COLO829 (cell line): ENCODE data around the gene TOLLIP.
A peak's percentile ranks its signal among the peaks of the same experiment; 100 is the strongest.

Source experiments
- DNase-seq: peaks from one replicate; pipeline ENCODE4 v3.0.0; 2012; ENCODE audit warnings: low spot score

The TOLLIP gene

DNA sequence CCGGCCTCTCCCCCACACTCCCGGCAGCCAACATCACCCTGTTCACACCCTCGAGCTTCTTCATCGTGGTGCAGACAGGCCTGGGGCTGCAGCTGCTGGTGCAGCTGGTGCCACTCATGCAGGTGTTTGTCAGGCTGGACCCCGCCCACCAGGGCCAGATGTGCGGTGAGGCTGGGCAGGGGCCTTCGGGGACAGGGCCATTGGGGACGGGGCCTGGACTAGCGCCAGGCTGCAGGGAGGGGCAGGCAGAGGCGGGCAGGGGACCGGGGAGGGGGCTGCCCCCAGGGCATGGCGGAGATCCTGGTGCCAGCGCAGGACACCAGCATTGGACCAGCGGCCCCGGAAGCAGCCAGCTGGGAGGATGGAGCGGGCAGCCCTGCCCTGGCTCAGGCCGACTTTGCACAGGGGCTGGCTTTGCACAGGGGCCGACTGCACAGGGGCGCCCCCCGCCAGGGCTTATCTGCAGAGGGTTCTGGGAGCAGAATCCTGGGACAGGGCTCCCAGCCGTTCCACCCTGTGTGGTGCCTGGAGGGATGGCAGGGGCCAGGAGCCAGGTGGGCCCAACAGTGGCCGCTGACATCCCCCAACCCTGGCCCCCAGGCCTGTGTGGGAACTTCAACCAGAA is 77.9 kb downstream of the TOLLIP start:
- DNase-seq, result no peak

DNA sequence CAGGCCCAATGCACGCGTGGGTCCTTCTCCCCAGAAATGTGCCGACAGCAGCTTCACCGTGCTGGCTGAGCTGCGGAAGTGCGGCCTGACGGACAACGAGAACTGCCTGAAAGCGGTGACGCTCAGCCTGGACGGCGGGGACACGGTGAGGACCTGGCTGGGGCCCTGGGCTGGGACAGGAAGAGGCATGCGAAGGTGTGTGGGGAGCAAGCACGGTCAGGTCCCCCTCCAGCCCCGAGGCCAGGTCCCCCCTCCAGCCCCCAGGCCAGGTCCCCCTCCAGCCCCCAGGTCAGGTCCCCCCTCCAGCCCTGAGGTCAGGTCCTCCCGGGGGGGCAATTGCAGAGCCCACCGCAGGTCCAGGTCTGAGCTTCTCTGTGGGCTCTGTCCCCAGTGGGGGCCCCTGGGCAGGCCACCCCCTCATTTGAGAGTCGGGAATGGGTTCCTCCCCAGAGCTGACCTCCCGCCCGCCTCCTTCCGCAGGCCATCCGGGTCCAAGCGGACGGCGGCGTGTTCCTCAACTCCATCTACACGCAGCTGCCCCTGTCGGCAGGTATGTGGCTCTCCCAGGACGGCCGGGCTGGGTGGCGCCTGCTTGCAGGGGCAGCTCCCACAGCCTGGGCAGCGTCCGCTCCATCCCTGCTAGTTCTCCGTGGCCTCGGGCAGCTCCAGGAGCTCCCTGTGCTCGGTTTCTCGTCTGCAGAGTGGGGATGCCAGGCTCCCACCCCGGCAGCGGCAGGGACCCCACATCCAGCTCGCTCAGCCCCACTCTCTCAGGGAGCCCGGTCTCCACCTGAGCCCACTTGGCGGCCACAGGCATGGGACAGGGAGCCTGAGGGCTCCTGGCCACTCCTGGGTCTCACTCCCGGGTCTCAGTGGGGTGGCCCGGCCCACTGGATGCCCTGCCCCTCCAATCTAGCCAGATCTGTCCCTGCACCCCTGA is 78.7 kb downstream of the TOLLIP start:
- no peak for DNase-seq

DNA sequence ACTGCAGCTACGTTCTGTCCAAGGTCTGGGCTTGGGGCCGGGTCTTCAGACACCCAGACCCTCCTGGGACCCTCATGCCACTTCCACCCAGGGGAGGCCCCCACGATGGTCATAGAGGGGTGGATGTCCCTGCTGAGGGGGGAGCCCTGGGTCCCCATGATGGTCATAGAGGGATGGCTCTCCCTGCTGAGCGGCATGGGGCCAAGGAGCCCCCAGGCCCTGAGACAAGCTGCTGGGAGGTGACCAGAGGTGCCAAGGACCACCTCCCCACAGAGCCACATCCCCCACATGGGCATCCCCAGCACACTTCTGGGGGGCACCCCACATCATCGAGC is 79.3 kb downstream of the TOLLIP start:
- DNase-seq, result no peak

DNA sequence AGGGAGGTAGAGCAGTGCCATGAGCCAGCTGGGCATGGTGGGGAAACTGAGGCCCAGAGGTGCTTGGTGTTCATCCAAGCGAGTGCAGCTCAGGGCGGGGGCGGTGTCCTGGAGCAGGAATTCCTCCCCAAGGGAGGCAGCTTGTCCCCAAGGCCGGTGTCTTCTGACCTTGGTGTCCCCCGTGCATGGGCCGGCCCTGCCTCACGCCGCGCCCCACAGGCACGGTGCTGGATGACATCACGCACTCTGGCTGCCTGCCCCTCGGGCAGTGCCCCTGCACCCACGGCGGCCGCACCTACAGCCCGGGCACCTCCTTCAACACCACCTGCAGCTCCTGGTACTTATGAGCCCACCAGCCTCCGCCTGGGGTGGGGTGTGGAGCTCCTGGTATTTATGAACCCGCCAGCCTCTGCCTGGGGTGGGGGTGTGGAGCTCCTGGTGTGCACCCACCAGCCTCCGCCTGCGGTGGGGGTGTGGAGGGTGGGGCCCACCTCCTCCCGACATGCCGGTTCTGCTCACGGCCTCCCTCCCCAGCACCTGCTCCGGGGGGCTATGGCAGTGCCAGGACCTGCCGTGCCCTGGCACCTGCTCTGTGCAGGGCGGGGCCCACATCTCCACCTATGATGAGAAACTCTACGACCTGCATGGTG is 79.8 kb downstream of the TOLLIP start:
- no peak for DNase-seq

DNA sequence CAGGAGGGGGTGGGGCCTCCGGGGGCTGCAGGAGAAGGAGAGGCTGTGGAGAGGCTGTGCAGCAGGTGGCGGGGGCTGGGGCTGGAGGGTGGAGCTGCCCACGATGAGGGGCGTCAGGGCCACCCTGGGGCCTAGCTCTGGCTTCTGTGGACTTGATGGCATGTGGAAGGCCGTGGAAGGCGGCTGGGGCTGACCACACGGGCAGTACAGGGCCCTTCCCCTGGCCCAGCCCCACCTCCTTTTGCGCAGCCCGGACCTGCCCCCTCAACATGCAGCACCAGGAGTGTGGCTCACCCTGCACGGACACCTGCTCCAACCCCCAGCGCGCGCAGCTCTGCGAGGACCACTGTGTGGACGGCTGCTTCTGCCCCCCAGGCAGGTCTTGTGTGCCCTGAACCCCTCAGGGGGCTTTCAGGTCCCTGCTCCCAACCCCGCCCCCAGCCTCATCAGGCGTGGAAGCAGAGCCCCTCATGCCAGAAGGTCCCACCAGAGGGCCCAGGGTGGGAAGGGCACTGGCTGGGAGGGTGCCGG is 80.4 kb downstream of the TOLLIP start:
- DNase-seq, result no peak

DNA sequence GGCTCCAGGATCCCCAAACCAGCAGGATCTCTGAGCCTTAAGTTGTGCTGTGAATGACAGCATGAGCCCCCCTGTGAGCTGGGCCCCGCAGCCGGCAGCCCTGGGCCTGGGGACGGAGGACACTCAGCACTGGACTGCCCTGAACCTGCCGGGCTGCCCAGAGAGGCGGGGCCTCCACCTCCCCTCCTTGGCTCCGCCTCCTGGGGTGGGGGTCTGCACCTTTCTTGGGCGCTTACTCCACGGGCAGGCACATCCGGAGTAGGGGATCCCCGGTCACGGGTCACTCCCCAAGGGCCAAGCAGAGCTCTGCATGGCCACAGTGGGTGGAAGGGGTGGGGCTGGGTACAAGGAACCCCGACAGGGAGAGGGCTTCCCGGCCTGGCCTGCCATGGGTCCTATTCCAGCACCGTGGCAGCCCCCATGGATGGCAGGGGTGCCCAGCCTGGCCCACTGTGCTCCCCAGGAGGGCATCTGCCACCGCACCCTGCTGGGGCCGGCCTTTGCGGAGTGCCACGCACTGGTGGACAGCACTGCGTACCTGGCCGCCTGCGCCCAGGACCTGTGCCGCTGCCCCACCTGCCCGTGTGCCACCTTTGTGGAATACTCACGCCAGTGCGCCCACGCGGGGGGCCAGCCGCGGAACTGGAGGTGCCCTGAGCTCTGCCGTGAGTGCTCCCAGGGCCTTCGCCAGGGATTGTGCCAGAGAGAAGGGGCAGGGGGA is 81.2 kb downstream of the TOLLIP start:
- no peak for DNase-seq

DNA sequence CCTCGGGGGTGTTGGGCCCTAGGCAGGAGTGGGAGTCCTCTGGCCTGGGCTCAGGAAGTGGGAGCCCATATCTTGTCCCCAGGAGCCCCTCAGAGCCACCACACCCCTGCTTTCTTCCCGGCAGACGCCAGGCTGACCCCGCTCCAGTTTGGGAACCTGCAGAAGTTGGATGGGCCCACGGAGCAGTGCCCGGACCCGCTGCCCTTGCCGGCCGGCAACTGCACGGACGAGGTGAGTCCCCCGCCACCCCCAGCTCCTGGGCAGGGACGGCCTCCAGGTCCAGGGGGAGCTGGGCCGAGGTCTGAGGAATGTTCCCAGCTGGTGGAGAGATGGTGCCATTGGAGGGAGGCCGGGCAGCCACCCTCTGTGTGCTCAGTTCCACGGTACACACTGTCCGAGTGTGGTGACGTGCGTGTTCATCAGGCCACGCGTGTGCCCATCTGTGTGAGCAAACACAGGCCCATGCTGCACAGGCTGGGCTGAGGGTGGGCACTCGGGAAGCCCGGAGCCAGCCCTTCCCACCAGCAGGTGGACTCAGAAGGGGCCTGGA is 81.8 kb downstream of the TOLLIP start:
- DNase-seq, result no peak

DNA sequence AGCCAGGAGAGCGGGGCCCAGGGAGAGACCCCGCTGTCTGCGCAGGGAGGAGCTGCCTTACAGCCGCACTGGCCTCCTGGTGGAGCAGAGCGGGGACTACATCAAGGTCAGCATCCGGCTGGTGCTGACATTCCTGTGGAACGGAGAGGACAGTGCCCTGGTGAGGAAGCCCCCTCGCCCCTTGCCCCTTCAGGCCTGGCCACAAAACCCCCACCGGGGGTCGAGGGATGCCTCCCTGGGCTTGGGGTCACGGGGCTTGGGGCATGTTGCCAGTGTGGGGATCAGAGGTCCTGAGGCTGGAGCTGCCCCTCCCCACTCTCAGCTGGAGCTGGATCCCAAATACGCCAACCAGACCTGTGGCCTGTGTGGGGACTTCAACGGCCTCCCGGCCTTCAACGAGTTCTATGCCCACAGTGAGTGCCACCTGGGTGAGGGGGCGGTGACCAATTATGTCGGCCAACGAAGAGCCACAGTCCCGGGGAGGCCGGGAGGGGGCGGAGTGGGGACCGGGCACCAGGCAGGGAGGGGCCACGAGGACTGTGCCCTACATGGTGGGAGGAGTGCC is 82.4 kb downstream of the TOLLIP start:
- no peak for DNase-seq

DNA sequence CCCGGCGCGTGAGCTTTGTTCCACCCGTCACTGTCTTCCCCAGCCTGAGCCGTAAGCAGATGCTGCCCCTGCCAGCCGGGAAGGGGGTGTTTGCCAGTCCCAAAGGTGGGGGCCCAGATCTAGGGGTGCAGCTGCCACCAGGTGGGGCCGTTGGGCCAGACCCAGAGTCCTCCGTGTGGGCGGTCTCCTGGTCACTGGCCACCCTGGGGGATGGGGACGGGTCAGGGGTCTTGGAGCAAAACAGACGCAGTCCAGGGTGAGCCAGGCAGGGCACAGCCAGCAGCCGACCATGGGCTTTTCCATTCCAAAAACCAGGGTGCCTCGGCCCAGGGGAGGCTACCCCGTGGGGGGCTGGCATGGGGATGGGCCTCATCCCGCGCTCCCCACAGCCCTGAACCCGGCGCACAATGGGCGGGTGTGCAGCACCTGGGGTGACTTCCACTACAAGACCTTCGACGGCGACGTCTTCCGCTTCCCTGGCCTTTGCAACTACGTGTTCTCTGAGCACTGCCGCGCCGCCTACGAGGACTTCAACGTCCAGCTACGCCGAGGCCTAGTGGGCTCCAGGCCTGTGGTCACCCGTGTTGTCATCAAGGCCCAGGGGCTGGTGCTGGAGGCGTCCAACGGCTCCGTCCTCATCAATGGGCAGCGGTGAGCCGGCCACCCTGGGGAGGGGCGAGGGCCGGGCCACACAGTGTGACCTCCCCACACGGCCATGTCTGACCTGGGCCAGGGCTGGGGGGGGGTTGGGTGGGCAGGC is 83.0 kb downstream of the TOLLIP start:
- no peak for DNase-seq

DNA sequence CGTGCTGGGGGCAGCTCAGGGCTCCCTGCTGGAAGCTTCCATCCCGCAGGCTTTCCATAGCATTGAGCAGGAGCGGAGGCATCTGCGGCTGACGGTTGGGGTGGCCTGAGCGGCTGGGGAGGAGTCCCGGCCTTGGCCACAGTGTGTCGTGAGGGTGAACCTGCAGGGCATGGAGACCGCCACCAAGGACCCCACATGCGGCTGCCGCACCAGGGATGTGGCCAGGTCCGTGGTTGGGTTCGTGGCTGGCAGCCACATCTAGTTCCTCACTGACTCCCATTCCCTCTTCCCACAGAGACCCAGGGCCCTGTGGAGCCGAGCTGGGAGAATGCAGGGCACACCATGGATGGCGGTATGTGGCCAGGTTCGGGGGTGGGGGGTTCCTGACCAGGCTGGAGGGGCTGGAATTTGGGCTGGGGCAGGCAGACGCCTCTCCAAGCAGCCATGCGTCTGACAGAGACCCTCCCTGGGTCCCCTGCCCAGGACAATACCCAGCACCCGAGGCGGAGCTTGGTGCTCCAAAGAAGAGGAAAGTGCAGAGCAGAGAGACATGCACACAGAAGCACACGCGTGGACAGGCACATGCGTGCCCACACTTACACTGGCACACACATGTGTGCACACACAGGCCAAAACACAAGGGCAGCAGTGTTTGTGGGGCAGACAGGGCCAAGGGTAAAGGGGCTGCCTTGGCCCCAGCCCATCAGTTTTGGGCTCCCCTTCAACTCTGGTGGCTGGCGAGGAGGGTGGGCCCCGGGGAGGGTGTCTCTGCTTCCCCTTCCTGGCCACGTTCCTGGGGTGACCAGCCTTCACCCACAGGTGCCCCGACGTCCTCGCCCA is 83.8 kb downstream of the TOLLIP start:
- DNase-seq, result no peak

DNA sequence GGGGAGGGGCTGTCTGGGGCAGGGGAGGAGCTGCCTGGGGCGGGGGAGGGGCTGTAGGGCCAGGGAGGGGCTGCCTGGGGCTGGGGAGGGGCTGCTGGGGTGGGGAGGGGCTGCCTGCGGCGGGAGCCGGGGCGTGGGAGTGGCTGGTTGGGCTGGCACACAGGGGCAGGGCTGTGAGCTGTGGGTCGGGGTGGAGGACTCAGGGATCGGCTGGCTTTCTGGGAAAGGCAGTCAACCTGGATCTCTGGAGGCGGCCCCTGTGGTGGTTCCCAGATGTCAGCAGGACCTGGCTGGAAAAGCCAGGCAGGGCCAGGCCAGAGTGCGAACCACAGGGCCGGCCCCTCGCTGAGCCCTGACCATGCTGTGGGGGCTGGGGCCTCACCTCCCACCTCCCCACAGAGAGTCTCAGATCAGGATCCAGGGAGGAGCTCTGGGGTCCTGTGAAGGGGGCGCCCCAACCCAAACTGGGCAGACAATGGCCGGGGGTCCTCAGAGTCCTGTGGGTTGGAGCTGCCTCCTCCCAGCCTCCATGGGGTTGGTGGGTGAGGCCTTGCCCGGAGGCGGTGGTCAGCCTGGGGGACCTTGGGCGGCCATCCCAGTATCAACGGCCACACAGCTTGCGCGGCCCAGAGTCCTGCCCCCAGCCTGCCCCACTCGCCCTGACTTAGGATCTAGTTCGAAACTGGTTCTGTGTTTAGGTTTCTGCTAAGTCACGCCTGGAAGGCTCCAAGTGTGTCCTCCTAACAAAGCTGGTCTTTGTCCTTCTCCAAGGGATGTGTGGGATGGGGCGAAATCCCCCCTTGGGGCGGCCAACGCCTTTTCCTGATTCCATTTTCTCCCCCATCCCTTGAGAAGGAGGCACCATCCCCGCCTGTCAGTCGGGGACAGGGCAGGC is 84.7 kb downstream of the TOLLIP start:
- peak; percentile 88 for DNase-seq
